NCI-H1694 treated with DMSO at 0.1 percent for 48 hours (cell line): ENCODE measurements around the gene ELOVL5.

Source experiments
- DNase-seq: peaks from one replicate; lab custom pipeline; 2025; lab: John Stamatoyannopoulos, UW

Gene ELOVL5

DNA sequence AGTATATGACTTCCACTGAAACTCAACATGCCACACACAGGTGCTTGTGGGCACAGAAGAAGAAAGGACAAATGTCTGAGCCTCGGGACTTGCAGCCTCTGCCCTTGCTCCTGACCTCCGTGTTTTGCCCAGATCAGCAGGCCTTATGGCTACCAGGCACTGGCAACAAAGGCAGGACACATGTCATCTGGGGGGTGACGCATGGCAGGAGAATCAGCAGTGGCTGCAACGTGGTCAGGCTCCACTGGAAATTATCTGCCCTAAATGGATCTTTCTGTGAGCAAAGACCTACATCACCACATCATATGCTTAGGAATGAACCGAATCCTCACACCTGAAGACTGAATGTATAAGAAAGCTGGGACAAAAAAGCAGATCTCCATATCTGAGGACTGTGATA, 78.9 kb downstream of the ELOVL5 start:
- DNase-seq = no peak

DNA sequence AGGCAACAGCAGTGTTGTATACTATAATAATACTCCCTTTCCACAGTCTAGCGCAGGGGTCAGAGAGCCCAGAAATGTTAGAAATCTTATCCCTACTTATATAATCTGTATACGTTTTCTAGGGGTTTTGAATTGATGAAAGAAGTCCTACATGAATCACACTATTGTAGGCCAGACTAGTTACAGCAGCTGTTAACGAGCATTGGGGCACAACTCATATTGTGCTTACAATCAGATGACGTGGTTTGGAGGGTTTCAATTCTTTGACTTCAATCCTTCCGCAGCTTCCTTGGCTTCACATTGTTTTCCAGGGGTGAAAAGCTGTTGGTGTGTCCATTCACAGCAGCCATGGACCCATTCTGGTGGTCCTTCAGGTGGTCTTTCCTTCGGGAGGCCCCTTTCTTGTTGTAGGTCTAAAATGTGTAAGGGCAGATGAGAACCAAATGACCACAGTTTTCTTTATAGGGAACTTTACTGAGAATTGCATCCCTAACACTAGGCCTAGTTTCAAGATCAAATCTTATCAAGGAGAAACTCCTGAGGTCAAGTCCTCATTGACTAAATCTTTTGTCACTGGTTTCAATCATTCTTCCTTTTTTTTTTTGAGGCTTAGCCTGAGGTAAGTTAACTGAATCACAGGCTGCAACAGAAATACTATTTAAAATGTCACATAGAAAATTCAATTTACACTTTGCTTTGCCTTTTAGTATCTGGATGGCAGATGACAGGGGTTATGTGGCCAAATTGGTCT, 79.7 kb downstream of the ELOVL5 start:
- no peak for DNase-seq

DNA sequence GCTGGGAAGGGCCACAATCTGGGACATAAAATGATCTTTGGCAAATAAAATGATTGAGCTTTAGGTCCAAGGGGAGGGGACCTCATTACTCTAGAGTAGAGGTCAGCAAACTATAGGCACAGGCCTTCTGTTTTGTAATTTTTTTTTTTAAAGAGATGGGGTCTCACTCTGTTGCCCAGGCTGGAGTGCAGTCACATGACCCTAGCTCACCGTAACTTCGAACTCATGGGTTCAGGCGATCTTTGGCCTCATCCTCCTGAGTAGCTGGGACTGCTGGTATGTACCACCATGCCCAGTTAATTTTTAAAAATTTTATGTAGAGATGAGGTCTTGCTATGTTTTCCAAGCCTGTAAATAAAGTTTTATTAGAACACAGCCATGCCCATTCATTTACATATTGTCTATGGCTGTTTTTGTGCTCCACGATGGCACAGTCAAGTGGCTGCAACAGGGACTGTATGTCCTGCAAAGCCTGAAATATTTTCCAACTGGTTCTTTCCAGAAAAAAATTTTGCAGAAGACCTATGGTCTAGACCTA, 82.1 kb downstream of the ELOVL5 start:
- no peak for DNase-seq

DNA sequence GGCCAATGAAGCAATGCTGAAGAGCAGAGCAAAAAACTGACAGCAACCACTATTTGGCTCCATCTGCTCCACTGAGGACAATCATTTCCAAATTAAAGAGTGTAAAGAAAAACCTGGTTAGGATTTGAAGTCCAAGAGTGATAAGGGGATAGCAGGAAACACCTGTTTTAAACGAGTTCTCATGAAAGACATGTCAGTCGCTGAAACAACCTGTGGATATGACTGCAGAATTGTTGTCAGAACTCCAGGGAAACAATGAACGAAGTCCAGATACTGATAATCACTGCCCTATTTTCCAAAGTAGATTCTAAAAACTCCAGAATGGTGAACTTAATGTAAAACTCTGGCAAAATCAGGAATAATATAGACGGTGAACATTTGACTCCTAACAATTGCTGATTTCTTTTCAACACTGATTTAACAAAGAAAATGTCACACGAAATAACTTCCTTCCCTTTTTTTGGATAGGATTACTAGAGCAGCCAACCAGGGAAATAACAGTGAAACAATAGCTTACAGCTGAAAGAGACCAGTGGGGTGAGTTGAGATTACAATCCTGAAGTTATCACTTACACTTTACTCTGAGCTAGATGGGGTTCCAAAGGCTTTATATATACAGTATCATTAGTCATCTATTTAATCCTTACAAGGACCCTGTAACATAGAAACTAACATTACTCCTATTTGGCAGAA, 83.7 kb downstream of the ELOVL5 start:
- no peak for DNase-seq

DNA sequence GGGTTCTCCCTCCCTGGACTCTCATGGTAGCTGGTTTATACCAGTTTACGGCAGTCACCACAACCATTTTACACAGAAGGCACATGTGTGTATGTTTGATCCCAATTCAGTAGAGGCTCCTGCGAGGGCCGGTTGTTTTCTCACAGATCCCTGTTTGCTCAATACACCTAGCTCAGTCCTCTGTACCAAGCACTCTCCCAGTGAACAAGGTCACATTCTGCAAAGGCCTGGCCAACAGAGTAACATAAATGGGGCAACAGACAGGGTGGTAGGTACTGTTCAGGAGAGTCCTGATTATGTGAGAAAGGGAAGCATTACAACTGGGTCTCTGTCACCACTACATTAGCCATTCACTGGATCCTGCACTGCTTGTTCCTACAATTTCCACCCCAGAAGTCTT, 84.4 kb downstream of the ELOVL5 start:
- DNase-seq = no peak

DNA sequence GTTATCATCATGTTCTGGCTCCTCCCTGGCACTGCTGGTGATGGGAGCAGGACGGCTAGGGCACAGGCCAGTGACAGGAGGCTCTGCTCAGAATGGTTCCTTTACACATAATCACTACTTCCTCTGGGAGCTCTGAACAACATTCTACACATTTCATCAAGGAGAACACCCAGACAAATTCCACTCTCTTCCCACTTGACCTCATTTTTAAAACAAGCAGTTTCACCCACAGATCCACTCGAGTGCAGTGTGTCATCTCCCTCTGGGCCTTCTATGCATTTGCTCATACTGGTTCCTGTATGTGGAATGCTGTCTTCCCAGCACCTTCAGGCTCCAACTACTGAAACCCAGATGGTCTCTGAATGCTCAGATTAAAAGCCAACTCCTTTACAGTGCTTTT, 84.8 kb downstream of the ELOVL5 start:
- DNase-seq = no peak

DNA sequence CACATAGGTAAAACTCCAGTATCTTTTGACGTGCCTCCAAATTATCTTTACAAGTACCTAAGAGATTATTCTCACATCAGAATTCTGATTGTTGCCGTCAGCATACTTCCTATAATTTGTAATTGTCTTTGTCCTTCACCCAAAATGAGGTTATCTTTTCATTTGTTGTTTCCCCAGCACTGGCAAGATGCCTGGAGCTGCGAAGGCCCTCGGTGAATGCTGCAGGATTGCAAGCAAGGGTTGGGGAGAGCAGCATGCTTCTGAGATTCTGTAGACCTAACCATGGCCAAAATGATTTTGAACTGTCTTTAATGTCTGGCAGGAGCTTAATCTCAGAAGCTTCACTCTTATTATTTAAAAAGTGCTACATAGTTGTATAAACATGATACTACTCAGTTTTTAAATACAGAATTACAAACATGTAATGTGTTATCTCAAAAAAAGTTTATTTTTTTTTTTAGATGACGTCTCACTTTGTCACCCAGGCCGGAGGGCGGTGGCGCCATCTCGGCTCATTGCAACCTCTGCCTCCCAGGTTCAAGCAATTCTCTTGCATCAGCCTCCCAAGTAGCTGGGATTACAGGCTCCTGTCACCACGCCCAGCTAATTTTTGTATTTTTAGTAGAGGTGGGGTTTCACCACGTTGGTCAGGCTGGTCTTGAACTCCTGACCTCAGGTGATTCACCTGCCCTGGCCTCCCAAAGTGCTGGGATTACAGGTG, 88.7 kb downstream of the ELOVL5 start:
- no peak for DNase-seq

DNA sequence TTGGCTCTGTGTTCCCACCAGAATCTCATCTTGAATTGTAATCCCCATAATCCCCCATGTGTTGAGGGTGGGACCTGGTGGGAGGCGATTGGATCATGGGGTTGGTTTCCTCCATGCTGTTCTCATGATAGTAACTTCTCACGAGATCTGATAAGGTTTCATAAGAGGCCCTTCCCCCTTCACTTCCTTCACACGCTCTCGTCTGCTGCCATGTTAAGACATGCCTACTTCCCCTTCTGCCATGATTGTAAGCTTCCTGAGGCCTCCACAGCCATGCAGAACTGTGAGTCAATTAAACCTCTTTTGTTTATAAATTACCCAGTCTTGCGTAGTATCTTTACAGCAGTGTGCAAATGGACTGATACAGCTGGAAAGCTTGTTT, 90.0 kb downstream of the ELOVL5 start:
- no peak for DNase-seq

DNA sequence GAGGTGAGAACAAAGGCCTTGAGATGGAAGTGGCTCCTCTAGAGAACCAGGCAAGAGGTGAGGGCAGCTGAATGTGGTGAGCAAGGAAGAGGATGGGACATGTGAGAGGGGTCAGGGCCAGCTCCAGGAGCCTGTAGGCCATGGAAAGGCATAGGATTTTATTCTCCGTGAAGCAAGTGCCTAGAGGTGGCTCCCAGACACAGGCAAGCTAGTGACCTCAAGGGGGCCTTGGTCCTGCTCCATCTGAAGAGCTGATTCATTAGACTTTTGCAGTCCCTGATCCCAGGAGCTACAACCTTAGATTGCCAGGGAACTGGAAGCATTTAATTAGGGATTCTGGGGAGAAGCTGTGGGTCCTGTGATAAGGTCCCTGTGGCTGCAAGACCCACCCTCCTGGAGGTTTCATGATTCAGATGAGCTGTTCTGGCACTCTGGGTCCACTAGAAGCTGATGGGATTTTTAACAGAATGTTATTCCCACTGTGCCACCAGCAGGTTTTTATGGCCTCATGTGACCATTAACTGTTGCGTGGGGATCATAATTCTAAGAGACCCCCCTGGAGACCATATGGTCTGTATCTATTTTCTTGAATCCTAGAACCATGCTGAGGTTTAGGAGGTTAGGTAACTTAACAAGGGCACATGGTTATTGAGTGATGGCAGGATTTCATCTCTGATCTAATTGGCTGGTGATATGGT, 90.5 kb downstream of the ELOVL5 start:
- no peak for DNase-seq

DNA sequence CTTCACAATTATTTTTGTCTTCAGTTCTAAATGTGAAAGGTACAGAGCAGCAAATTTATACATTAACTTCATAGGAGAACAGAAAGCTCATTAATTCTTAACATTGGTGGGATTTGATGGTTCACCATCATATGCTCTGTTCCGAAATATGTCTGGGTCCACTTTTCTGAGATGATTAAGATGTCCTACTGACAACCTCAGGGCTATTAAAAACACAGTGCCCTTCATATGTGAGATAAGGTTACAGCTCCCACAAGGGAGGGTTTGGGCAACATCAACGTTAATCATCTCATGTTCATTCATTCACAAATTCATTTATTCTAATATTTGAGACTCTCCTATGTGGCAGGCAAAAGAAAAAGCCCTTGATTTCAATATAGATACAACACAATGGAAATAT, 91.2 kb downstream of the ELOVL5 start:
- no peak for DNase-seq

DNA sequence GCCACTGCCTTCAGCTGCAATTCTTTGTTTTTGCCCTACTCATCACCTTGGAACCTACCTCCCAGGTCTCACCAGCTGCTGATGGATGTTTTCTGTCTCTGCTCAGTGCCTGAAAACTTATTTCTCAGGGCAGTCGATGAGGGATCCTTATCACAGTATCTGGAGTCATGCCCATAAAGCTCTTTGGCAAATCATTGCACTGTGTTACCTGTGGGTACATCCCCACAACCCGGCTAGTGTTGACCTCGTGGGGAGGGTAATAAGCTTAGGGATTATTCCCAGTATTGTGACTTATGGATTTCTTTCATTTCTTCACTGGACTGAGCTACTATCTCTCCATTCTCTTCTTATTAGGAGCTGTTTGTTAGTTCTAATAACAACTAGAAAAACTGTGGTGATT, 91.7 kb downstream of the ELOVL5 start:
- DNase-seq = no peak

DNA sequence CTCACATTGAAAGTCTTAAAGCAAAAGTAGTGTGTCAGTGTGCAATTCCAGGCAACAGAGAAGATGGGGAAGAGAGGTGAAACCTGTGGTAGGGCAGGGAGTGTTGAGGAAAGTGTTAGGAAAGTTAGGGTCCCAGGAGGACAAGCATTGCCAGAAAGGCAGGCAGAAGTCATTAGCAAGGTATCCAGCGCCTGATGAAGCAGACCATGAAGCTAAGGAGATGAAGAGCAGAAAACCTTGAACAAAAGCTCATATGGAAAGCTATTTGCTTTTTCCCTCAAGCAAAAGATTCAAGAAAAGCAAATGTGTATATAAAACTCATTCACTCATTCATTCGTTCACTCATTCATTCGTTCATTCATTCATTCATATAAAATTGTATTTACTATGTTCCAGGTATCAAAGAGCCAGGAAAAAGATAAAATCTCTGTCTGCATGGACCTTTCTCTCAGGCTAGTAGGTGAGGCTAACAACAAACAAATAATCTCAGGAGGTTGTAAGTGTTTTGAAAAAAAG, 96.5 kb downstream of the ELOVL5 start:
- DNase-seq = no peak

DNA sequence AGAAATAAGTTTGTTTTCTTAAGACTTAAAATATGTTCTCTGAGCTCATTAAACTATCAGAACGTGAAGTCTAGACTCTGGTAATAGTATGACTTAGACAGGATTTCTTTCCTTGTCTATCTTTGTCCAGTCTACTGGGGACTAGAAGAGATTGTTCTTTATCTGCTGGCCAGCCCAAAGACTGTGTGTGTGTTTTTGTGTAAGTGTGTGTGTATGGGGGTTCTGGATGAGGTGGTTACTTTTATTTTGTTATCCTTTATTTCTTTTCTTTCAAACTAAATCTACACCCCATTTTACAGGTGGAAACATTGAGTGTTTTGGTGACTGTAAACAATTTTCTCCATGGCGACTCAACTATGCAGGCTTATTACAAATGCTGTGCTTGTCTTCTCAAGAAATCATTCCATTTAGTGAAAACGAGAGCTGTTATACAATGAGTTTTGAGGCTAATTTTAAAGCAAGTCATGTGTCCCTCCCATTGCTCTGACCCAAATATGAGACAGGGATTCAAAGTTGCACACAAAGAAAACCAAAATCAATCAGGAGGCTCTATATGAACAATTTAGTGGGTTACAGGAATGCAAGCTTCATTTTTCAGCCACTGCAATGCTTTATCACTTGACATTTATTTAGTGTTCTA, 97.6 kb downstream of the ELOVL5 start:
- no peak for DNase-seq

DNA sequence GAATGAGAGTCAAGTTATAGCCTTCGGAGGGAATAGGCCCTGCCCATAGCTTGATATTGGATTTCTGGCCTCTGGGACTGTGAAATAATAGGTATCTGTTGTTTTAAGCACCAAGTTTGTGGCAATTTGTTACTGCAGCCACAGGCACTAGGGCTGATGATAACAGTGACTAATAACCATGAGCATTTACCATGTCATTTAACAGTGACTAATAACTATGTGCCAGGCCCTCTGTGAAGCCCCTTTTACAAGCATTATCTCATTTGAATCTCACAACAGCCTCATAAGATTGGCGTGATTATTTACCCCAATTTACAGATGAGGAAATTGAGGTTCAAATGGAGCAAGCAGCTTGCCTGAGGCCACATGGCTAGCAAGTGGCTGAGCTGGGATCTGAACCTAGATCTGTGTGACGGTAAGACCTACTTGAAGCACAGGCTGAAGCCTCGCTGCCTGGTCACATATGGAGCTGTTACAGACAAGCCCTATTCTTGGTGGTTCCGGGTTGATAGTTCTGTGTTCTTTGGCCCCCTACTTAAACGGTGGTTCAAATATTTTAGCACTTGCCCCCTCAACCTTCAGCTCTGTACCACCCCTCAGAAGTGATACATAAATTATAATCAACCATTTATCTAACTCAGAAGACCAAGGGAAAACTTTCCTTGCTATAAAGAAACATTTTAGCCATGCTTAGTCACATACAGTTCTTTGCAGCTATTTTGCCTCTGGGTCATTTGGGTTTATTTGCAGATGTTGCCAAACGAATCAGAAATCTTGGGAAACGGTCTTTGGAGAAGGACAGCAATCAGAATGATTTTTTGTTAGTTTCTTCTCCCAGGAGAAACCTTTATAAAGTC, 98.3 kb downstream of the ELOVL5 start:
- DNase-seq = no peak

DNA sequence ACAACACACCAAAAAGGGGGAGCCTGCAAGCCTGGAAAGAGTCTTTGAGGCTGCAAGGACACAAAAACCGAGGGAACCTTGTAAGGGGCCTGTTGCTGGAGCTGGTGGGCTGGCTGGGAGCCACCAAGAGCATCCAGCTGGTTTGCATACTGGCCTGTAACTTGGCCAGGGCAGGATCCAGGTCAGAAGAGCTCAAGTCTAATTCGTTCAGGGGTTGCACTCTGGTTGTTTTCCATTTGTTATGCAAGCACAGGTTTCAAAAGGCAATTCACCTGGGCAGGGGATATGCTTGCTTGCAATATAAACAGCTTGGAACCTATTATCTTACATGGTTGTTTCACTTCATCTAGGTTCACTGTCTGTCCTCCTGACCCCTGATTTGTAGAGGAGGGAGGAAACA, 101.8 kb downstream of the ELOVL5 start:
- DNase-seq = no peak

DNA sequence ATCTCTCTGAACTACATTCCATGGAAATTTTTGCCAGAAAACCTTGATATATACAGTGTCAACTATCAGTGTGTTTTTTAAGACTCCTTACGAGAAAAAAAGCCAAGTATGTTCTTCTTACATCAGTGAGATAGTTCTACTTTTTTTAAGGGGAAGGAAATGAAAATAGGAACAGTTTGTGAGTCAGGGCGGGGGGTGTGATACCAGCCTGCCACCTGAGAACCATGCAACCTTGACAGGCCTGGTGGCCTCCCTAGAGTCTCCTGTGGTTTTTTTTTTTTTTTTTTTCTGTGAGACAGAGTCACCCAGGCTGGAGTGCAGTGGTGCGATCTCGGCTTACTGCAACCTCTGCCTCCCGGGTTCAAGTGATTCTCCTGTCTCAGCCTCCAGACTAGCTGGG, 103.8 kb downstream of the ELOVL5 start:
- no peak for DNase-seq

DNA sequence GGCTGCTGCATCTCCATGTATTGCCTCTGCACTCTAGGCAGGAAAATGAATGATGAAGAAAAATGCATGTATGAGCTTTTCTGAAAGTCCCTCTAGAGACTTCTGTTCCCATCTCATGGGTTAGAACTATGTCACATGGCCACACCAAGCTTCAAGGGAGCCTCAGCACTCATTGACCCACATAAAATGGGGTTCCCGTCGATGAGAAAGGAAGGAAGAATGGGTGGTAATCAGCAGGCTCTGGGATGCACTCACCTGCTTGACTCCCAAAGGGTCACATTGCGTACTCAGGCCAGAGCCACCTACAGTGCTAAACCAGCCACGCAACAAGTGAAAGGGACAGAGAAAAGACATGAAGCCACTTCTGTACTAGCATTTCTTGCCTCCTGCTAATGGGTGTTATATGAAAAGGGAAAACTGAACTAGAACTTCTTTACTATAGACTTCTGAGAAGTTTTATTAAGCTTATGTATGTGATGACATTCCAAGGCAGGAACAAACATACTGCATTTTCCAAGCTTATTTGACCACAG, 104.3 kb downstream of the ELOVL5 start:
- DNase-seq = no peak

DNA sequence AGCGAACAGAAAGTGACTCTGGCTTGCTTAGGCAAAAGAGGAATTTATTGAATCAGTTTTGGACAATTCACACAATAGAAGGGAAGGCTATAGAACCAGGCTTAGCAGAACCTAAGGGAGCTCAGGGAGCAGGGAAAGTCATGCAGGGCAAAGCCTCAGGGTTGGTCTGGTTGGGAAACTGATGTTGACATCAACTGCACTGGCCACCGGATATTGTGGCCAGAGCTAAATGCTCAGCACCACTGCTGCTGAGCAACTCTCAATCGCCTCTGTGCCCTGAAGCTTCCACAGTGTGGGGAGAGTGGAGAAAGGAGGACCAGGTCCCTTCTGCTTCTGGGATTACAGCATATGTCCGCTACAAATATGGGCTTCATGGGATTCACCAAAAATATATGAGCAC, 106.8 kb downstream of the ELOVL5 start:
- no peak for DNase-seq

DNA sequence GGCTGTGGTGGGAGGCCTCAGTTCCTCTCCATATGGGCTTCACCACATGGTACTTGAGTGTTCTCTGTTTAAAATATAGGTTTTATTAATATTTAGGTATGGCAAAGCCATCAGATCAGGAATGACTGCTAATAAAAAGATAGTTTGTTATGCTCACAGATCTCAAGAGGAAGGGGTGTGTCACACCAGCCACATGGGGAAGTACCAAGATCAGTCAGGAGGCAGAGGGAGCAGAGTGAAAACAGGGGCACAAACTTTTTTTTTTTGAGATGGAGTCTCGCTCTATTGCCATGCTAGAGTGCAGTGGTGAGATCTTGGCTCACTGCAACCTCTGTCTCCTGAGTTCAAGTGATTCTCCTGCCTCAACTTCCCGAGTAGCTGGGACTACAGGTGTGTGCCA, 108.0 kb downstream of the ELOVL5 start:
- no peak for DNase-seq

DNA sequence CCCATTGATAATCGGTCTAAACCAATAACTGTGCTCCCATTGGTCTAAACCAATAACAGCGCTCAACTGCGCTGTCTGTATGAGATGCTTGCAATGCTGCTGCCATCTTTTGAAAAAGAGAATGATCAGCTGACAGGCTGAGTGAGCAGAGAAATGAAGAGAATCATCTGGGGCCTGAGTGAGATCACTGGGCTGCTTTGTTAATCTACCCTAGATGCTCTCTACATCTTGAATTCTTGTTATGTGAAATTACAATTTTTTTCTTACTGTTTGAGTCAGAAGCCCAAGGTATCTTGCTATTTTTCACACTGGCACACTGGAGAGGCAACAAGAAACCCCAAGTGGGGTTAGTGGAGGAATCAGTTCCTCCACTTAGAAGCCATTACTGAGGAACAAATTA, 108.6 kb downstream of the ELOVL5 start:
- DNase-seq = no peak
